SKM-1 treated with dmso at 0.1 percent for 144 hours (cell line): ENCODE measurements around the gene EGFLAM.
"Not testable (repeated sequence)": the region's sequence is repeated elsewhere in the genome, so short reads cannot be mapped to it uniquely, and the experiment has no call there.

Source experiments
- DNase-seq: peaks from one replicate; lab custom pipeline; 2025; ENCODE audit not compliant: unreplicated experiment; lab: John Stamatoyannopoulos, UW

Gene EGFLAM

DNA sequence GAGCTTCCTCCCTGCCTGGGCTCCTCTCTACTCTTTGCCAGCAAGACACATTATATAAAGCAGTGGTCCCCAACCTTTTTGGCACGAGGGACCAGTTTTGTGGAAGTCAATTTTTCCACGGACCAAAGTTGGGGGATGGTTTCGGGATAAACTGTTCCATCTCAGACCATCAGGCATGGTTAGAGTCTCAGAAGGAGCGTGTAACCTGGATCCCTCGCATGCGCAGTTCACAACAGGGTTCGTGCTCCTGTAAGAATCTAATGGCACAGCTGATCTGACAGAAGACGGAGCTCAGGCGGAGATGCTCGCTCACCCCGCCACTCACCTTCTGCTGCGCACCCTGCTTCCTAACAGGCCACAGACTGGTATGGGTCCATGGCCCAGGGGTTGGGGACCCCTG lies 155.3 kb downstream of the EGFLAM start:
- DNase-seq: no peak

DNA sequence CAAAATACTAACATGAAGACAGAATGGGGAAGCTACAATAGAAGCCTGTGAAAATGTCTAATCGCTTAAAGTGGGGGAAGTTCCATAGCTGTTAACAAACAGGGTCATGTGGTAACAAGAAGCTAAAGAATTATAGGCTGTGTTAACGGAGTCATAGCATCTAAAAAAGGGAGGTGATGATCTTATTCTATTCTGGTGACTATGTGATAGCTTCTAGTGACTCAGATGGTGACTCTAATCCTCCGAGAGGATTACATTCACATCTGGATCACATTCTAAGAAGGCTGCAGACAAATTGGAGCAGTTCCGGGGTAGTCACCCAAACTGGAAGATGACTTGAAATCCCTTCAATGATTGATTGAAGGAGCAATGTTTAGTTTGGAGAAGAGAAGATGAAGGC lies 156.0 kb downstream of the EGFLAM start:
- no peak for DNase-seq

DNA sequence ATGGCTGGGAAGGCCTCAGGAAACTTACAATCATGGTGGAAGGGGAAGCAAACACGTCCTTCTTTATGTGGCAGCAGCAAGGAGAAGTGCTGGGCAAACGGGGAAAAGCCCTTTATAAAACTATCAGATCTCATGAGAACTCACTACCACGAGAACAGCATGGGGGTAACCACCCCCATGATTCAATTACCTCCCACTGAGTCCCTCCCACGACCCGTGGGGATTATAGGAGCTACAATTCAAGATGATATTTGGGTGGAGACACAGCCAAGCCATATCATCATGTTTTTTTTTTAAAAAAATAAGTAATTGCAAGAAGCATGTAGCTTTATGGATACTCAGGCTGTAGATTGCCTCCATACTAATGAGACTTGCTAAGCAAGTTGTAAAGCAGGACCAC lies 157.4 kb downstream of the EGFLAM start:
- DNase-seq: not testable (repeated sequence)

DNA sequence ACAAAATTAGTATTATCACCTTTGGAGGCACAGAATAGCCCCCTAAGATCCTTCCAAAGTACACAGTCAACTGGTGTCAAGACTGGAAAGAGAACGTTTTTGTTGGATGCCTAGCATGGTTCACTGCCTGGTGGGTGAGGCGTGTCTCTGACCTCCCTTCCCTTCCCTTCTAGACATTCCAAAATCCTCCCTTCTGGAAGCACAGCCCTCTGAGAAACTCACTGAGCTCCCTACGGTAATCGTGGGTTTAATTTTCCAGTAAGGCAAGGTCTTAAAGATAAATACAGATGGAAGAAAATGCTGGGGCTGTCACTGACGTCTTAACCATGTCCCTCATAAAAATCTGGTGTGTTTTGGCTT lies 159.3 kb downstream of the EGFLAM start:
- peak; percentile 40 for DNase-seq

DNA sequence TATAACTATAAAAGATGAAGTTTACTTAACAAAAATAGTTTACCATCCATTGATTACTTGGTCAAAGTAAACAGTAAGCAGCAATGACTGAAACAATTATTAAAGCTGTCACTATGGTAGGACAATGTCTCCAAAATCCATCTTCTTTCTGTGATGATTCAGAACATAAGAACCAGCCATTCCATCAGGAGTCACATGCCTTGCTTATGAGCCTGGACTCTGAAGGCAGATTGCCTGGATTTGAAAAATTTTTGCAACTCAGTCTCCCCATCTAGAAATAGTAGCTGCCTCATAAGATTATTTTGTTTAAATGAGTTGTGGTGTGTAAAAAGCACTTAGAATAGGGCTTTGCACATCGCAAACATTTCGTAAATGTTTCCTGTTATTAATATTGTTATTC lies 161.9 kb downstream of the EGFLAM start:
- DNase-seq: no peak

DNA sequence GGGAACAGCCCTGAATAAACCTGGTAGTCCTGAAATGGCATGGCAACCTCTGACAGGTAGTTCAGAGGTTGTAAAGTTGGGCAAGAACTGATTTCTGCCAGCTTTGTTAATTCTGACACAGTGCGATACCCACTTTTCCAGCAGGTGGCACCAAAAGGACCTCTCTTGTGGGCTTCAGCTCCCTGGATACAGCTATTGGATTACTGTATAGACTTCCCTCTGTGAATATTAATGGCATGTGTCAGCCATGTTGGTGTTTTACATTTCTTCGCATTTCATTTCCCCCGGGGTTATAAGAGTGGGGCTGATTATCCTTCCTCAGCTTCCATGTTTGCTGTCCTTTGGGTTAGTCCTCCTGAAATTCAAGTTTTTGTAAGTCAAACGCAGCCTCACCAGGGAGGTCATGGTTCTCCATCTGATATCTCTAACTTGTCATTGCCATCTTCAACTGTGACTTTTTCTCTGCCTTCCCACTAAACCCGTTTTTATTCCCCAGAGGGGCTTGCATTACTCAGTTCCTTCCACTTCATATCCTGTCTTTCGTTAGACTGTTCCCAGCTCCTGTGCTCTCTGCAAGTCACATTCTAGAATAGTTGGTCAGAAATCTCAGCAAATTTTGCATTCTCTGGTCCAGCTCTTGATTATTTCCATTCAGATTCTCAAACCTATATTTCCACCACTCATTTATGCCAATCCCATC lies 162.5 kb downstream of the EGFLAM start:
- DNase-seq: peak; percentile 17

DNA sequence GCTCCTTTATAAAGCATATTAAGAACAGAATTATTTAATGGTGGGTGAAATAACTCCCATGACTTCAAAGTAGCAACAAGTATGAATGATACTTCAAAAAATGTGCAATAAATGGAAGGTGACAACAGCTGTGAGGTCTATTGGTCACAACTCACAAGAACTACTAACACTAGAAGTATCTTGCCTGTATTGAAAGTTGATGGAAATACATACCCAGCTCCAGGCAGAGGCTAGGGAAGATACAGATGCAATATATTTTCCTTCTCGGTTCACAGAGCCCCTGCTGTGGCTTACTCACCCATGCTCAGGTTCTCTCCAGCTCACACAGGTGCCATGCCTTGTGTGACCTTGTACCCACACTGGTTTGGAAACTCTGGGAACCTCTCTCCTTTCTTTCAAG lies 164.3 kb downstream of the EGFLAM start:
- no peak for DNase-seq

DNA sequence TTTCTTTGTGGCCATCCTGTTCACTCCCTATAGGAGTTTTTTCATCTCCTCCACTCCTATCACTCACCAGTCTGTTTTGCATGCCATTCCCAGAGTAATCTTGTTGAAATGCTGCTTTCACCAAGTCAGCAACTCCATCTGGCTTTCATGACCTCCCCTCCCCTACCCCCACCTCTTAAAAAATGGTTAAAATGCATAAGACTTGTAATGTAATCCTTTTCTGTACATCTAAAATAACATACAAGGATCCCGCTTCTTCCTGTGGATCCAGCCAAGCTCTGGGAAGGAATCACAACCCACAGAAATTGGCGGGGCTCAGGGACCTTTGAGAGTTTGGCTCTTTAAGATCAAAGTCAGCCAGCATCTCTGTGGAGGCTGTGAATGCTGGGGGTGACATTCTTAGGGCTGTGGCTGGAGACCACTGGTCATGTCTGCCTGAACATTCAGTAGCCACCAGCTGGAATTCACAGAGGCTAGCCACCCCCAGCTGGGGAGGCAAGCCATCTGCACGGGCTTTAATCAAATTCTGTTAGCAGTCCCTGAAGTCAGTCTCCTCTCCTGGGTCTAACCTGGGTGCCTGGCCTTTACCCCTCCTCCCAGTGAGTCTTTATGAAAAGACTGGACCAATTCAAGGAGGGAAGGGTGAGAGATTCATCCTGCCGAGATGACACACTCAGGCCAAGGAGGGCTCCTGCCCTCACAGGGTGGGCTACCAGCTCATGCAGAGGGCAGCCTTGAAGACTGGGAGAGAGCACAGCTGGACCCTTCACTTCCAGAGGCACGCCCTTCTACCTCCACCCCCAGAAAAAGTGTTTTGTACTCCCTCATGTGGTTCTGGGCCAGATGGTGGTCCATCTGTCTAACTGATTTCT lies 165.2 kb downstream of the EGFLAM start:
- DNase-seq: no peak

DNA sequence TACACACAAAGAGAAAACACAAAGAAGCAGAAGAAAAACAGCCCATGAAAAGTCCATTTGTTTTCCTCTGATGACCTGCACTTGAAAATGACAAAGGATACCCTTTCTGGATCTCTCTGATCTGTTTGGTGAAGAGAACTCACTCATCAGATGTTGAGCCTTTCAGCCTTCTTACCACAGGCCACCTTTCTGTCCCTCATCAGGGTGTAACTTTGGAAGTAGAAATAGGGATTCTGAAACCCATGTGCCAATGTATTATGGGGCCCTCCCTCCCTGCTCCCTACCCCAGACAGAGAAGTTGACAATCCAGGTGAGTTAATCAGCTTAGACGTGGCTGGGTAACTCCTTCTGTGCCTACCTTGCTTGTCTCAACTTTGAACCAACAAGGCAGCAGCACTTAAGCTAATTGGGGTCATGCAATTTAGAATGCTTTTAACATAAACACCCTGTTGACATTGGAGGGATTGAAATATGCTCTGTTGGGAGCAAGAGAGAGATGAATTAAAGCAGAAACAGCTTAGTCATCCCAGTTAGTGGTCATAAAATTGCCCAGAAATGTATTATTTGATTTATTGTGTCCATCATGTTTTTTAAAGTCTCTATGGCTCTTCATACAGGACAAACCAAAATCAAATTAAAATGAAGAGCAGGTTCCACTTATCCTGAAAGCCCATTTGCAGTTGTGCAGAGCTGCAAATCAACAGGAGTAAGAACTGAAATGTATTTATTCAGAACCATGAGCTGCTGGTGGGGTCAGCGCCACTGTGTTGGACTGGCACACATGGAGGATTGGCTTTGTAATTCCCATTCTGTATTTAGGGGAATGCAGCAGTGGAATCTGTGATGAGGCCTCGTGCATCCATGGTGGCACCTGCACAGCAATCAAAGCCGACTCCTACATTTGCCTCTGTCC lies 166.0 kb downstream of the EGFLAM start:
- no peak for DNase-seq

DNA sequence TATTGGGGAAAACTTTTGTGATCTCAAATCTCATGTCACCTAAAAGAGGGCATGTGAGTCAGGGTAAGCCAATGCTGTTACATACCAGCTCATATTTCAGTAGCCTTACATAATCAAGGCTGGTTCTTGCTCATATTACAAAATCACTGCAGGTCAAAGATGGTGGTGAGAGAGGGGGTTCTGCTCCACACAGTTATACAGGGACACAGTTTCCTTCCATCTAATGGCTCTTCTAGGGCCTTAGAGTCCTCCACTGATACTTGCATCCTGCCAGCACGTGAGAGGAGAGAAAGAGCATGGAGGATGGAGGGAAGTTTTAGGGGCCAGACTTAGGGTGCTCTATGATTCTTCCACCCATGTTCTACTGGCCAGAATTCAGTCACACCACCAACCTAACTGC lies 168.1 kb downstream of the EGFLAM start:
- no peak for DNase-seq

DNA sequence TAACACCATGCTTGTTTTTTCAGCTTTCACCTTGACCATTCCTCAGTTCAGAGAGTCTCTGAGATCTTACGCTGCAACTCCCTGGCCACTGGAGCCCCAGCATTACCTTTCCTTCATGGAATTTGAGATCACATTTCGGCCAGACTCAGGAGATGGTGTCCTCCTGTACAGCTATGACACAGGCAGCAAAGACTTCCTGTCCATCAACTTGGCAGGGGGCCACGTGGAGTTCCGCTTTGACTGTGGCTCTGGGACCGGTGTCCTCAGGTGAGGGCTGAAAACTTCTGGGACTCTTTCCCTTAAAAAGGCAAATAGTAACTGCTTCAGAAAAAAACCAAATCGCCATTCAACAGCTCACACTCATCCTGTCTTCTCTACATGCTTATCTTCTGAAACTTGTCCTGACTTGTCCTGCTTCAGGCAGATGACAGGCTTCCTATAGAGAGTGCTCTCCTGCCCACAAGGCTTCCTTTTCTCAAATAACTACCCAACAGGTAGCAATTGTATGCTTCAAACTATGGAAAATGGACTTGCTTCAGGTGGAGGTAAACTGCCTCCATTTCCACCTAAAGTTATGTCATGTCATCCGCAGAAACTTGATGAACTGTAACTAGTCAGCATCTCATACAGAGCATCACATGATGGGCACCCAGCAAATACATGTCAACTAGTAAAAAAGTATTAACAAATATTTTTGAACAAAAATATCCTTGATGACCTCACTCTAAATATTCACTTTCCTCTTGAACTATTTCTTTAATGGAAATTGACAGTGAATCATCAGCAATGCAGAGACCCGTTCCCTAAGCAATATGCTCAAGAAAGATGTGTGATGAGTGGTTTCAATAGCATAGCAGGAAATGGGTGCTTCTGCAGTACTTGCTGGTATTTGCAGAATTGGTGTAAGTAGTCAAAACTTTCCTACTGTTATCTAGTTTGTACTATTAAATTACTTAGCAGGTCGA lies 168.9 kb downstream of the EGFLAM start:
- no peak for DNase-seq

DNA sequence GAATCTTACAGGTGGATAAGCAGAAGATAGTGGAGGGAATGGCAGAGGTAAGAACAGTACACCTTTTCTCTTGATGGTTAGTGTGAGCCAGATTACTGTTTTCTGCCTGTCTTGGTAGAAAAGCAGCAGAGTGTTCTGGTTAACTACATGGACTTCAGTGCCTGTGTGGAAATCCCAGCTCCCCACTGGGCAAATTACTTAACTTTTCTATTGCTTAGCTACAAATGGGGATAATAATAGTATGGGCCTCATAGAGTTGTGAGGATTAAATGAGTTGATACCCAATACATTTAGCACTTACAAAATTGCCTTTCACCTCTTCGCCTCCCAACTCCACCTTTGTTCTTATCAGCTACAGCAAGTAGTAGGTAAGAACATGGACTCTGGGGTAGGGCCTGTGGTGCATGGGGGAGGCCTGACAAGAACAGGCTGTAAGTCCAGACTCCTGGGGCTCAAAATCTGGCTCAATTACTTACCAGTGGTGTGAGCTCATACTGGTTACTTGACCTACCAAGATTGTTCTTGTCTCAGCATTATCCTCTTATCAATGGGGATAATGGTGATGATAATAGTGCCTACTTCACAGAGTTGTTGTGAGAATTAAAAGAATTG lies 173.0 kb downstream of the EGFLAM start:
- DNase-seq: no peak

DNA sequence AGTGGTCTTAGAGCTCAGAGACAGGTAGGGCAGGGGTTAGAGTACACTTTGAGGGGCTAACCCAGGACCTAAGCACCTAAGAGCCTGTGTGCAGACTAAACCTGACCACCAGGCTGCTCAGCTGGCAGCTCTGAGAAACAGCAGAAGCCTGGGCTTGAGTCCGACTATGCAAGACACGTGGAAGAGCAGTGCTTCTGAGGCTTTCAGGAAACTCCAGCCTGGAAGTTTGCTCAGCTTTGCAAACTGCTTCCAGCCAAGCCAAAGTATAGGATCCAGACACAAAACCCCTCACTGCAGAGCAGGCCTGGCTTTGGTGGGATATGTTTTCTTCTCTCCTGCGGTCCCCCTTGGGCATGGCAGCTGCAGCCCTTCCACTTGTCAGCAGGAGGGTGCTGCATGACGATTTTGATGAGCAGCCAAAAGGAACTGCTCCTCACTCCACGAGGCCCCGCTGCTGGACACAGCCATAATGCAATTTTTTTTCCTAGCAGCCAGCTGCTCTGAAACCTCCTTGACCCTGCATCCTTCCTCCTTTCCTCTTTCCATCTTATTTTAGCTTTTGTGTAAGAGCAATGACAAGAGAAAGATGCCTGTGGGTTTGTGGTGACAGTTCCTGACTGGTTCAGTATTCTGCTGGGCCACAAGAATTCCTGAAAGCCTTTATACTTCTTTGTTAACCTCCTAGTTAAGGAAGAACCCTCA lies 175.0 kb downstream of the EGFLAM start:
- no peak for DNase-seq

DNA sequence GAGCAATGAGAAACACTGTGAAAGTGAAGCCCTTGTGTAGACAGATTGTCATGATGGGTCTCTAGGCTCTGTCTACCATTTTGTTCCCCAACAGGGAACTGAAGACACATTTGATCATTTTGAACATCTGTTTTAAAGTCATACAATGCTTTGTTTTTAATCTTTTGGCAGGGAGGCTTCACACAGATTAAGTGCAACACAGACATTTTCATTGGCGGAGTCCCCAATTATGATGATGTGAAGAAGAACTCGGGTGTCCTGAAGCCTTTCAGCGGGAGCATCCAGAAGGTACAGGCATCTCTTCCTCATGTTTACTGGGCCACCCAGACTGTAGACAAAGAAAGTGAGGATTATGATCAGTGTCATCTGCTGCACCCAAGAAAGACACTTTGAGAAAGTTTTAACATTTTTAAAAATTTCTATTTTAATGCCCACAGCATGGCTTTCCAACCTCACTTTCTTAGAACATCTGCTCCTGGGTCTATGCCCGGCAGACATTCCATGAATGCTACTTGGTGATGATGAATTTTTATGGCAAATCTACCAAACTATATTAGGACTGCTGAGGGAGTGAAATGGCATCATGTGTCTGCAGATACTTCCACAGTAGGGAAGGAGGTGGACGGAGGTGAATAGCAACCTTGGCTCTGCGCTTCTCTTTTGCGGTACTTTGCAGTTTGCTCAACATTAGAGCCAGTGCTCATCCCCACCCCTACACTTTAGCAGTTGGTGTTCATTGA lies 176.8 kb downstream of the EGFLAM start:
- DNase-seq: no peak

DNA sequence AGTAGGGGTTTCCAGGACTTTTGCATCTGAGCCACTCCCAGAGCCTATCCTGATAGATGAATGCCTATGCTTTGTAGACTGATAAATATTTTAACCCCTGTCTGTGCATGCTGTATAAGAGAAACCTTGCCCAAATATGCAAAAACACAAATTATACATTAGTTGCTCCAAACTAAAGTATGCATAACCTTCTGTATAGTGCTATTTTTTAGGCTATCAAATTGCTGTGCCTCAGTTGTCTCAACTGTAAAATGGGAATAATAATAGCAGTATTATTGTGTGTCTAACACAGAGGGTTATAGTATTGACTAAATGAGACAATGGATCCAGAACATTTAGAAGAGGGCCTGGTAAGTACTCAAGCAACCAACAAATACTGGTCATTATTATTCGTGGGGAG lies 180.4 kb downstream of the EGFLAM start:
- DNase-seq: no peak

DNA sequence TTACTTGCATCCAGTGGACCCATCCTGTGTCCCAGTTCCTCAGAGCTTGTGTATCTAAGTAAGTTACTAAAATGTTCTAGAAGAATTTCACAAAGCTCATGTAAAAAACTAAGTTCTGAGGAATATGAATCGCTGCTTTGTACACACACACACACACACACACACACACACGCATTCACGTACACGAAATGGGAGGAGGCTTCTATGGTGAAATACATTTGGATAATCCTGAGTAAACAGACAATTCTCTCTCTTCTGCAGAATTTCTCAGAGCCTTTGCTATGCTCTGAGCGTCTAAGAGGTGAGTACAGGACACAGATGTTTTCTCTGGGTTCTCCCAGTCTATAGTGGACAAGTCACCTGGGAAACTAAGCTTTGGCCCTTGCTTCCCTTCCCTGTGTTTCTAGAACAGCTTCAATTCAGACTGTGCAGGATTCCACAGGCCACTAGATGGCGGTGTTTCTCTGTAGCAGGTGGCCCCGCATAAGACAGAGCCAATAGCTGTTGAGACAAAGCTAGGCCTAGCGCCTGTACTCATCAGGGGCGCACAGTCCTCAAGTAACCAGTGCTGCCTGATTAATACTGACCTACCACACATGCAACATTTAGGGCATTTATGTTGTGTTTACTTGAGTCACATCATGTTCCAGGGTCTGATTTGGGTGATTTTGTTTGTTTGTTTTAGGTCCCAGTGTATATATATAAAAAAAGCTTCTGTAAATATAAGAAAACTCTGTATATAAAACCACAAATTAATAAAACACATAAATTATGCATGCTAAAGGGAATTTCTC lies 183.3 kb downstream of the EGFLAM start:
- peak; percentile 75 for DNase-seq

DNA sequence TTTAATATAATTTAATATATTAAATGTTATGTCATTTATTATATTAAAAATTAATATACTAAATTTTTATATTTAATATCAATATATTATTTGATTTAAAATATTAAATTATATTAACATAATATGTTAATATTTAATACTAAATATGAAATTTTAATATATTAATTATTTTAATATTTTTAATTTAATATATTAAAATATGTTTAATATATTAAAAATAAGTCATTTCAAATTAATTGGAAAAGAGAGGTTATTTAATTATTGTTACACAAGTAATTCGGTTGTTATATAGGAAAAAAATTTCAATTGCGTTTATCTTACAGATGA lies 183.9 kb downstream of the EGFLAM start:
- DNase-seq: no peak

DNA sequence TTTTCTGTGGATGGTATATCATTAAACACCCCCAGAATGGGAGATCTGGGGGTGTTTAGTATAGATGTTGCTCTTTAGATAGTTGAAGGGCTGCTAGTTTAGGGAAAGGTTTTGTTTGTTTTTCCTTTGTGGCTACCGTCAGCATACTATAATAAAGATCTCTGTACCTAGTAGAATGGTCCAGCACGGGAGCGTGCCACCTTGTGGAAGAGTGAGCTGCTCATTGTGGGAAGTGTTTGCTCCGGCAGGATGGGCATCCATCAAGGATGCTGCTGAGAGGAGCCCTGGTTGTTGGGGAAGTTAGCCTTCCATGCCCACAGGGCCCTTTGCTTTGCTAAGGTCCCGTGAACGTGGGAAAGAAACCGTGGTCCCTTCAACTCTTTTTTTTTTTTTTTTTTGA lies 185.0 kb downstream of the EGFLAM start:
- DNase-seq: no peak
